WTC11 (cell line): ENCODE measurements around the gene CRACDL. TPM values are rescaled to one million over a fixed set of nuclear protein-coding genes. Genes with fewer than 3 reads are reported as not detected.

Experiments
- ATAC-seq: fragments of 200-7000 bp; cut with Tn5 transposase; 2 replicates; pipeline ENCODE4 v1.10.0; 2021; ENCODE audit warnings: mild to moderate bottlenecking, moderate library complexity
- CTCF ChIA-PET: fragments of 300-600 bp; sonication (Branson Sonifier 250); formaldehyde crosslinking; loops from one replicate; lab custom pipeline; 2021; ENCODE audit warnings: antibody characterized with exemption; lab: Charles Lee
- POLR2A ChIA-PET: fragments of 350-600 bp; sonication (Branson Sonifier 250); formaldehyde crosslinking; loops from one replicate; lab custom pipeline; 2021; ENCODE audit warnings: antibody characterized with exemption; lab: Charles Lee
- DNase-seq: peaks from one replicate; pipeline ENCODE4 v3.0.0; 2021; ENCODE audit warnings: low spot score
- H3K27ac Mint-ChIP-seq: 2 replicates; pipeline ENCODE4 v1.8.0; 2021; ENCODE audit warnings: mixed read lengths
- H3K27me3 Mint-ChIP-seq: 2 replicates; pipeline ENCODE4 v1.8.0; 2021; ENCODE audit warnings: low read depth, mild to moderate bottlenecking, moderate library complexity, mixed read lengths
- H3K36me3 Mint-ChIP-seq: 2 replicates; pipeline ENCODE4 v1.8.0; 2021; ENCODE audit warnings: mixed read lengths
- H3K4me1 Mint-ChIP-seq: 2 replicates; pipeline ENCODE4 v1.8.0; 2022; ENCODE audit warnings: mixed read lengths
- H3K4me3 Mint-ChIP-seq: 2 replicates; pipeline ENCODE4 v1.8.0; 2021; ENCODE audit warnings: mild to moderate bottlenecking, moderate library complexity, mixed read lengths
- H3K9me3 Mint-ChIP-seq: 2 replicates; pipeline ENCODE4 v1.8.0; 2021; ENCODE audit warnings: mixed read lengths
- ARID4B ChIP-seq: sonication (generic); formaldehyde crosslinking; IDR thresholded peaks from 2 replicates; pipeline ENCODE4 v1.8.0; 2023; ENCODE audit warnings: missing genetic modification reagents, mild to moderate bottlenecking, borderline replicate concordance
- ETV6 ChIP-seq: sonication (generic); formaldehyde crosslinking; IDR thresholded peaks from 2 replicates; pipeline ENCODE4 v1.8.1; 2022; ENCODE audit warnings: mild to moderate bottlenecking, missing genetic modification reagents
- GRHL2 ChIP-seq: fragments of 250-450 bp; sonication (Bioruptor Pico); IDR thresholded peaks from 2 replicates; pipeline ENCODE4 v1.8.0; 2022; ENCODE audit warnings: mild to moderate bottlenecking, moderate library complexity; ENCODE audit not compliant: insufficient replicate concordance, severe bottlenecking
- SMAD3 ChIP-seq: sonication (generic); formaldehyde crosslinking; IDR thresholded peaks from 2 replicates; pipeline ENCODE4 v1.8.0; 2022; ENCODE audit warnings: missing genetic modification reagents, mild to moderate bottlenecking, borderline replicate concordance
- SP1 ChIP-seq: sonication (generic); formaldehyde crosslinking; conservative IDR thresholded peaks from 2 replicates; pipeline ENCODE4 v1.8.1; 2022; ENCODE audit warnings: missing genetic modification reagents
- TCF7 ChIP-seq: sonication (generic); formaldehyde crosslinking; IDR thresholded peaks from 2 replicates; pipeline ENCODE4 v1.8.0; 2022; ENCODE audit warnings: mild to moderate bottlenecking, low read depth, missing genetic modification reagents, moderate library complexity
- USF2 ChIP-seq: sonication (generic); formaldehyde crosslinking; IDR thresholded peaks from 2 replicates; pipeline ENCODE4 v1.8.1; 2023; ENCODE audit warnings: mild to moderate bottlenecking, missing genetic modification reagents, moderate library complexity
- ZNF138 ChIP-seq: sonication (generic); formaldehyde crosslinking; conservative IDR thresholded peaks from 2 replicates; pipeline ENCODE4 v1.8.1; 2022; ENCODE audit warnings: mild to moderate bottlenecking, moderate library complexity, missing genetic modification reagents
- total RNA-seq: library from RNA; stranded (reverse); gene quantifications from 3 replicates; pipeline ENCODE4 v1.2.3, GENCODE V29; 2021
- TF ChIP-seq, protein P1 (sequence below): fragments of 200-600 bp; IDR thresholded peaks from 2 replicates; pipeline ENCODE4 v1.8.0; 2022; ENCODE audit warnings: antibody characterized with exemption
- TF ChIP-seq, protein P2 (sequence below): sonication (generic); formaldehyde crosslinking; IDR thresholded peaks from 2 replicates; pipeline ENCODE4 v1.8.1; 2023; ENCODE audit warnings: mild to moderate bottlenecking, missing genetic modification reagents, moderate library complexity

CRACDL gene
- total RNA-seq, 1 experiment from 2014 or later: 0.72 TPM

DNA sequence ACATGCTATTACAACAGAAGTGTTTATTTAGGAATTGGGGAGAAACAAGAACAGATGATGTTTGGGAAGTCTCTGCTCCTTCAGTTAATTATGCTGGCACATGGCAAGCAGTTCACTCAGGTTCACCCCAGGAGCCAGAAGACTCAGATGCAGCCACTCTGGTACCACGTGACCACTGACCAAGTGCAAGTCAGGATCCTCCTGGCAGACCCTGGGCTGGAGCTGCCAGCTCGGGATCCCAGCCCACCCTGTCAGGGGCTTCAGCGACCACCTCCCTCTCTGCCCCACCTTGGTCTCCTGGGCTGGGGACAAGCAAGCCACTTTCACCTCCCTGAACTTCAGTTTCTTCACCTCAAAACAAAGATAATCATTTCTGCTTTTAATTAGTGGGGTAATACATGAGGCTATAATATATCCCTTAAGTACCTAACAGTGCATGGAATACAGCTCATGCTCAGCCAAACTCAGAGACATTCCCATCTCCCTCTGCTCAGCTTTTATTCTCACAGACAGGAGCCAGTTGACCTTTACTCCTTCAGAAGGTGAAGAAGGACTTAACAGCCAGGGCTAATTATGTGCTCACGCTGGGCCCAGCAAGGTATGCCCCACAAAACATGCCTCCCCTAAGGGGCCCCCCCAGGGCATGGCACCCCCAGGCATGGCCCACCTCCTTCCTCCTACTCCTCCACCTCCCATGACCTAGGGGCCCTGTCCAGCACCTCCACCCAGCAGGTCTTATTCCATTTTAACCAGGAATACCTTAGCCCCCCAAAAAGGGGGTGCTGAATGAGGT is 11.8 kb downstream of the CRACDL start:
- no peak for DNase-seq

DNA sequence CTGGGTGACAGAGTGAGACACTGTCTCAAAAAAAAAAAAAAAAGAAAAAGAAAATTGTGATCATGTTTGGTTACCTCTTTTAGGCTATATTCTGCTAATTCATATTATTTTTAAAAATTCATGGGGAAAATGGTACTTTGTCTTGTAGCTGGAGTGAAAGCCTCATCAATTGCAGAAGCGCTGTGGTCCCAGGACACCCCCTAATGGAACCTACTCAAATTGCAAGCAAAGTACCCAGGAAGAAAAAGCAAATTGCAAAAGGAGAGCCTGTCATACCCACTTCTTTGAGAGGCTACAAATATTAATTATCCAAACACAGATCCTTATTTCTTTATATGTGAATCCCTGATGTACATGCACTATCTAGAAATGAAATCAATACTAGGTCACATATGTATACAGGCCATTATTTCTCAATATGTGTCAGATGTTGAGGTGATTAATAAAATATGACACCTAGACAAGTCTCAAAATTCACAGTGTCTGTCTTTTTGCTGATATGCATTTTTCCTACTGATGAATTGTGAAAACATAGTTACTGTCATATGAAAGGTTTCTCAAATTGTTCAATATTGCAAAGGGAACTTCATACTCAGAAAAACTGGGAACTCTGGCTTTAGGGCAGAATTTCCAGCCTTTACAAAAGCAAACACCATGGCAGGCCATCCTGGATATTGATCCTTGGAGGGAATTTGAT is 12.6 kb downstream of the CRACDL start:
- CTCF ChIA-PET: interaction anchor here (0.7 to 1.7 kb wide), 10 partner anchors 10 to 274 kb away, joined by 3 to 12 read pairs (median 4); partner anchors contain the start of gene CRACDL
- DNase-seq: no peak
- ATAC-seq: no peak
- peaks cover 7% of the 10 kb centered on the region for H3K9me3 Mint-ChIP-seq
- no peaks in the 10 kb centered on the region for H3K27me3 Mint-ChIP-seq
- peaks cover 14% of the 10 kb centered on the region for H3K4me1 Mint-ChIP-seq
- TF ChIP-seq, protein P1, sequence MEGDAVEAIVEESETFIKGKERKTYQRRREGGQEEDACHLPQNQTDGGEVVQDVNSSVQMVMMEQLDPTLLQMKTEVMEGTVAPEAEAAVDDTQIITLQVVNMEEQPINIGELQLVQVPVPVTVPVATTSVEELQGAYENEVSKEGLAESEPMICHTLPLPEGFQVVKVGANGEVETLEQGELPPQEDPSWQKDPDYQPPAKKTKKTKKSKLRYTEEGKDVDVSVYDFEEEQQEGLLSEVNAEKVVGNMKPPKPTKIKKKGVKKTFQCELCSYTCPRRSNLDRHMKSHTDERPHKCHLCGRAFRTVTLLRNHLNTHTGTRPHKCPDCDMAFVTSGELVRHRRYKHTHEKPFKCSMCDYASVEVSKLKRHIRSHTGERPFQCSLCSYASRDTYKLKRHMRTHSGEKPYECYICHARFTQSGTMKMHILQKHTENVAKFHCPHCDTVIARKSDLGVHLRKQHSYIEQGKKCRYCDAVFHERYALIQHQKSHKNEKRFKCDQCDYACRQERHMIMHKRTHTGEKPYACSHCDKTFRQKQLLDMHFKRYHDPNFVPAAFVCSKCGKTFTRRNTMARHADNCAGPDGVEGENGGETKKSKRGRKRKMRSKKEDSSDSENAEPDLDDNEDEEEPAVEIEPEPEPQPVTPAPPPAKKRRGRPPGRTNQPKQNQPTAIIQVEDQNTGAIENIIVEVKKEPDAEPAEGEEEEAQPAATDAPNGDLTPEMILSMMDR: peak; percentile 53
- TF ChIP-seq TCF7 (CRISPR knock-in tag): no peak
- TF ChIP-seq, all 79 proteins: peak for 1
- Mint-ChIP-seq H3K36me3 (0 out of 2 replicates have a peak, but pooled peaks cover 3% of the 10 kb centered on the region), H3K27ac (no peak overlapping the region), H3K4me3 (no peak overlapping the region)
- POLR2A ChIA-PET: no interaction called here

More for the DNA sequence above, 11.8 kb downstream of the CRACDL start:
- ChIA-PET POLR2A (no interaction called here), CTCF (interaction anchor here (1.1 to 1.7 kb wide), 3 partner anchors 9 to 275 kb away, joined by 3 to 5 read pairs (median 3); no protein-coding TSS in a partner anchor)
- Mint-ChIP-seq H3K27ac (no peak overlapping the region), H3K4me3 (no peak overlapping the region), H3K27me3 (no peaks in the 10 kb centered on the region), H3K36me3 (0 out of 2 replicates have a peak, but pooled peaks cover 3% of the 10 kb centered on the region), H3K9me3 (peaks cover 7% of the 10 kb centered on the region), H3K4me1 (peaks cover 15% of the 10 kb centered on the region)
- no peak for ATAC-seq
- TF ChIP-seq ARID4B (CRISPR knock-in tag) (no peak), SMAD3 (CRISPR knock-in tag) (no peak), ETV6 (CRISPR knock-in tag) (no peak), GRHL2 (no peak)
- TF ChIP-seq, protein P2, sequence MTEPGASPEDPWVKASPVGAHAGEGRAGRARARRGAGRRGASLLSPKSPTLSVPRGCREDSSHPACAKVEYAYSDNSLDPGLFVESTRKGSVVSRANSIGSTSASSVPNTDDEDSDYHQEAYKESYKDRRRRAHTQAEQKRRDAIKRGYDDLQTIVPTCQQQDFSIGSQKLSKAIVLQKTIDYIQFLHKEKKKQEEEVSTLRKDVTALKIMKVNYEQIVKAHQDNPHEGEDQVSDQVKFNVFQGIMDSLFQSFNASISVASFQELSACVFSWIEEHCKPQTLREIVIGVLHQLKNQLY (CRISPR knock-in tag): no peak

DNA sequence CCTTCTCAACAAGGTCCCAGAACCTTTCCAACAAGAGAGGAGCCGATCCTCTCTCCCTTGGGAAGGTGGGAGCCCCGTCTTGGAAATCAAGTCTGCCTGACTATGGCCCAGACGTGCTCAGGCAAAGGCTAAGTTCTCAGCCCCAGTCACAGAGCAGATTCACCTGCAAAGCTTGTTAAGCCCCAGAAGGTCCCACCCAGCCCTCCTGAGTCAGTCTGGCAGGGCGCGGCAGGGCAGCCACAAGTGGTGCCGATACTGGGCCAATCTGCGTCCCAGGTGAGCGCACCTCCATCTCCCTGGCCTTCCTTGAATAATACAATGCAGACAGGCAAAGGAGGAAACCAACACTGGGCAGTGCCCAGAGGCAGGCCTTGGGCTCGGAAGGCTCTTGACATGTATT is 15.0 kb downstream of the CRACDL start:
- no peak overlapping the region for H3K27ac Mint-ChIP-seq
- ChIA-PET POLR2A (no interaction called here), CTCF (interaction anchor here (0.7 kb wide), 1 partner anchor 9 kb away, joined by 3 read pairs; no protein-coding TSS in a partner anchor)
- H3K36me3 Mint-ChIP-seq: 0 out of 2 replicates have a peak, but pooled peaks cover 3% of the 10 kb centered on the region
- H3K4me3 Mint-ChIP-seq: no peak overlapping the region
- H3K9me3 Mint-ChIP-seq: peaks cover 7% of the 10 kb centered on the region
- no peak for DNase-seq
- TF ChIP-seq USF2 (CRISPR knock-in tag): no peak
- no peak for TF ChIP-seq SP1 (CRISPR knock-in tag)
- no peak for TF ChIP-seq ZNF138 (CRISPR knock-in tag)
- TF ChIP-seq, all 79 proteins: peak for 0
- no peak for ATAC-seq
- Mint-ChIP-seq H3K4me1 (no peaks in the 10 kb centered on the region), H3K27me3 (no peaks in the 10 kb centered on the region)
